GM12878 (cell line): ENCODE results near the gene MGAT5. TPM values are rescaled to one million over a fixed set of nuclear protein-coding genes. Genes with fewer than 3 reads are reported as not detected.

ENCODE experiments used
- ATAC-seq: fragments of 200-7000 bp; cut with Tn5 transposase; 3 replicates; pipeline ENCODE4 v1.9.1; 2020; ENCODE audit warnings: mild to moderate bottlenecking, moderate library complexity
- BruUV-seq: library from RNA; stranded (reverse); fragments of 400-500 nt; replicated peaks from 2 replicates; lab custom pipeline; 2021; lab: Mats Ljungman, UMichigan
- CTCF ChIA-PET: fragments of 300-600 bp; sonication (Branson Sonifier 250); formaldehyde crosslinking; extraction: SDS; loops from one replicate; lab custom pipeline; 2021; ENCODE audit warnings: inconsistent platforms; lab: Yijun Ruan, JAX
- POLR2A ChIA-PET: fragments of 350-600 bp; formaldehyde crosslinking; extraction: SDS; loops from one replicate; lab custom pipeline; 2021; ENCODE audit warnings: inconsistent platforms; lab: Charles Lee
- RAD21 ChIA-PET: fragments of 300-600 bp; sonication (Branson Sonifier 250); formaldehyde crosslinking; loops from one replicate; lab custom pipeline; 2023; ENCODE audit warnings: antibody characterized with exemption; ENCODE audit not compliant: unreplicated experiment; lab: Charles Lee
- SMC1A ChIA-PET: fragments of 300-600 bp; sonication (Branson Sonifier 250); formaldehyde crosslinking; loops from one replicate; lab custom pipeline; 2023; ENCODE audit not compliant: unreplicated experiment, uncharacterized antibody; lab: Charles Lee
- DNase-seq: peaks from one replicate; pipeline ENCODE4 v3.0.0-alpha.2; 2011; ENCODE audit warnings: low read depth, low spot score
- FAIRE-seq: peaks from 3 replicates; lab custom pipeline; 2011; peaks lifted over from hg19 to GRCh38; lab: Jason Lieb, UNC
- H2AFZ ChIP-seq: 2 replicates; pipeline ENCODE4 v1.6.0; 2011; ENCODE audit warnings: low read depth, low read length, control low read depth; ENCODE audit not compliant: control insufficient read depth
- H3K27ac ChIP-seq: 2 replicates; pipeline ENCODE4 v1.5.1; 2011; ENCODE audit warnings: control low read depth; ENCODE audit not compliant: control insufficient read depth, insufficient read depth
- H3K27me3 ChIP-seq, 2 experiments: replicated peaks in 1 of 2; 2 replicates each; pipeline versions ENCODE4 v1.6.0 to v1.6.1; 2011; ENCODE audit warnings: low read length in 1 of 2; ENCODE audit not compliant: control insufficient read depth in 2 of 2, insufficient read depth in 2 of 2
- H3K36me3 ChIP-seq, 2 experiments: 2 replicates each; pipeline ENCODE4 v1.5.1; 2011; ENCODE audit warnings: low read length in 1 of 2; ENCODE audit not compliant: control insufficient read depth in 2 of 2, insufficient read depth in 2 of 2
- H3K4me1 ChIP-seq: 2 replicates; pipeline ENCODE4 v1.6.1; 2011; ENCODE audit warnings: mild to moderate bottlenecking, low read length, moderate library complexity, mixed read lengths; ENCODE audit not compliant: control insufficient read depth, insufficient read depth
- H3K4me2 ChIP-seq: 2 replicates; pipeline ENCODE4 v1.6.0; 2011; ENCODE audit warnings: control low read depth; ENCODE audit not compliant: control insufficient read depth, insufficient read depth
- H3K4me3 ChIP-seq: fragments of 200-600 bp; sonication (generic); 2 replicates; pipeline ENCODE4 v1.5.1; 2016
- H3K79me2 ChIP-seq: 2 replicates; pipeline ENCODE4 v1.6.0; 2011; ENCODE audit warnings: low read length; ENCODE audit not compliant: control insufficient read depth, insufficient read depth
- H3K9ac ChIP-seq: 2 replicates; pipeline ENCODE4 v1.8.0; 2011; ENCODE audit warnings: low read length, control low read depth, mixed read lengths; ENCODE audit not compliant: control insufficient read depth, insufficient read depth
- H3K9me3 ChIP-seq: replicated peaks from 3 replicates; pipeline ENCODE4 v1.5.1; 2011; ENCODE audit warnings: mild to moderate bottlenecking, low read length; ENCODE audit not compliant: control insufficient read depth, insufficient read depth
- H4K20me1 ChIP-seq: 2 replicates; pipeline ENCODE4 v1.6.0; 2011; ENCODE audit not compliant: control insufficient read depth, insufficient read depth
- BACH1 ChIP-seq: fragments of 450-650 bp; IDR thresholded peaks from 2 replicates; pipeline ENCODE4 v1.6.1; 2017; ENCODE audit warnings: mild to moderate bottlenecking, borderline replicate concordance
- CREM ChIP-seq: IDR thresholded peaks from 2 replicates; pipeline ENCODE4 v1.6.1; 2014; ENCODE audit warnings: antibody characterized with exemption, low read depth
- ETV6 ChIP-seq, 2 experiments: fragments of 450-650 bp in 1 of 2; IDR thresholded peaks in 1 of 2; conservative IDR thresholded peaks in 1 of 2; 2 replicates each; pipeline ENCODE4 v1.6.1; 2014; ENCODE audit warnings: antibody characterized with exemption in 1 of 2, borderline replicate concordance in 1 of 2, low read depth in 1 of 2, mild to moderate bottlenecking in 1 of 2, moderate library complexity in 1 of 2
- EZH2 ChIP-seq: IDR thresholded peaks from 2 replicates; pipeline ENCODE4 v1.6.1; 2012; ENCODE audit warnings: low read depth, mild to moderate bottlenecking, control low read depth, inconsistent platforms, low read length, borderline replicate concordance; ENCODE audit not compliant: control insufficient read depth
- GATAD2B ChIP-seq: fragments of 450-650 bp; conservative IDR thresholded peaks from 2 replicates; pipeline ENCODE4 v1.6.1; 2017; ENCODE audit warnings: low read depth, mild to moderate bottlenecking, moderate library complexity
- IKZF2 ChIP-seq, 2 experiments: fragments of 450-650 bp; IDR thresholded peaks; 2 replicates each; pipeline ENCODE4 v1.6.1; 2017; ENCODE audit warnings: mild to moderate bottlenecking in 2 of 2, moderate library complexity in 2 of 2
- IRF5 ChIP-seq: fragments of 450-650 bp; IDR thresholded peaks from 2 replicates; pipeline ENCODE4 v1.6.1; 2017; ENCODE audit warnings: borderline replicate concordance
- KDM1A ChIP-seq: fragments of 200-600 bp; sonication (generic); IDR thresholded peaks from 2 replicates; pipeline ENCODE4 v1.6.1; 2016; ENCODE audit warnings: borderline replicate concordance
- PML ChIP-seq: IDR thresholded peaks from 2 replicates; pipeline ENCODE4 v1.6.1; 2012; ENCODE audit warnings: low read length, inconsistent platforms
- POU2F2 ChIP-seq: IDR thresholded peaks from 3 replicates; pipeline ENCODE4 v1.6.1; 2011; ENCODE audit warnings: low read depth, mild to moderate bottlenecking, low read length, borderline replicate concordance
- RAD51 ChIP-seq: fragments of 450-650 bp; IDR thresholded peaks from 2 replicates; pipeline ENCODE4 v1.6.1; 2016; ENCODE audit warnings: moderate library complexity, mild to moderate bottlenecking, inconsistent platforms
- RB1 ChIP-seq: fragments of 450-650 bp; formaldehyde crosslinking; IDR thresholded peaks from 2 replicates; pipeline ENCODE4 v1.6.1; 2017; ENCODE audit warnings: mild to moderate bottlenecking, borderline replicate concordance
- SMARCA5 ChIP-seq: fragments of 450-650 bp; IDR thresholded peaks from 2 replicates; pipeline ENCODE4 v1.6.1; 2017; ENCODE audit warnings: mild to moderate bottlenecking
- SP1 ChIP-seq: IDR thresholded peaks from one replicate; pipeline ENCODE4 v1.6.1; 2011; ENCODE audit warnings: low read depth, low read length
- SRF ChIP-seq, 2 experiments: IDR thresholded peaks; 2 replicates each; pipeline ENCODE4 v1.6.1; 2011; ENCODE audit warnings: low read depth in 2 of 2, low read length in 2 of 2, mild to moderate bottlenecking in 1 of 2, moderate library complexity in 1 of 2
- ZNF384 ChIP-seq: IDR thresholded peaks from 2 replicates; pipeline ENCODE4 v1.6.1; 2012; ENCODE audit warnings: low read depth, mild to moderate bottlenecking, low read length, improper control_type of control experiment, borderline replicate concordance
- ZNF687 ChIP-seq: fragments of 450-650 bp; IDR thresholded peaks from 2 replicates; pipeline ENCODE4 v1.6.1; 2017; ENCODE audit warnings: mild to moderate bottlenecking, moderate library complexity
- ZSCAN29 ChIP-seq: fragments of 450-650 bp; IDR thresholded peaks from 2 replicates; pipeline ENCODE4 v1.6.1; 2017; ENCODE audit warnings: mild to moderate bottlenecking, moderate library complexity
- WGBS: methylation state at CpG from one replicate; pipeline ENCODE4 v1.1.6; 2016; ENCODE audit warnings: low lambda C conversion rate; ENCODE audit not compliant: insufficient replicate concordance, insufficient coverage; ENCODE audit errors: missing lambda C conversion rate; 5-methylcytosine and 5-hydroxymethylcytosine counted together
- in situ Hi-C: fragments of 300-500 bp; cut with MboI; formaldehyde crosslinking; loops from 9 replicates; pipeline ENCODE4 v1.14.3; 2018; ENCODE audit warnings: mixed read lengths
- intact Hi-C: fragments of 100-400 bp; cut with micrococcal nuclease; formaldehyde crosslinking; loops from one replicate; pipeline ENCODE4 v1.14.2; 2022; ENCODE audit not compliant: unreplicated experiment
- polyA plus RNA-seq, 11 experiments: library from polyadenylated mRNA; depleted of rRNA in 4 of 11; unstranded in 6 of 11; stranded (reverse) in 5 of 11; fragments of >200 nt; fragmentation: Nextera tagmentation in 4 of 11; fragmentation: Illumina TruSeq in 1 of 11; extraction: Ambion mirVana in 4 of 11; extraction: Trizol in 1 of 11; gene quantifications; 1 replicate in 1 of 11; 2 replicates in 10 of 11; pipeline versions ENCODE4 v1.2.1 to v1.2.3, GENCODE V29; 2011 to 2016; ENCODE audit warnings: inconsistent platforms in 2 of 11, missing spikeins in 2 of 11, low read depth in 1 of 11
- total RNA-seq, 4 experiments: library from RNA; depleted of rRNA in 3 of 4; stranded (reverse); fragments of >200 nt in 3 of 4; fragmentation: Illumina TruSeq in 1 of 4; extraction: Trizol in 1 of 4; gene quantifications; 2 replicates each; pipeline versions ENCODE4 v1.2.1 to v1.2.3, GENCODE V29; 2013 to 2021
- TF ChIP-seq, protein P1 (sequence below): fragments of 450-650 bp; IDR thresholded peaks from 2 replicates; pipeline ENCODE4 v1.6.1; 2014; ENCODE audit warnings: mild to moderate bottlenecking

Gene MGAT5
- total and polyA plus RNA-seq, 10 of the 15 experiments (the other 5 are each of a cell fraction or from before 2014, with no cell fraction given) = 4.9 to 104 (median 36.2) TPM

DNA sequence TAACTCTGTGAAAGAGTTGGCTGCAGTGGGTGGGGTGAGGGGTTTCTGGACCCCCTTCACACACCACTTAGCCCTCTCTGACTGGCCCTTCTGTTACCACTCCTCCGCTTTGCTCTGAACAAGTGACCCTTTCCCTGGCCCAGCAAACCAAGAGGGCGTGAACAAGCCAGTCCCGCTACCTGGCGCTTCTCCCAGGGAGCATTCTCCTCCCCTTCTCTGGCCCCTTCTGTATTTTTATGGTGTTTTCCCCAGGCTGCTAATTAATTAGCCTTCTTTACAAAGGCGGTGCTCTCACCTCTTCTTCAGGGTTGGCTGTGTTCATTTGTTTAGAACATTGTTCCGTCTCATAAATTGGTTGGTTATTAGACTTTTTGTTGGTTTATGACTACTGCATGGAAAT, 180.1 kb downstream of the MGAT5 start (continued):
- TF ChIP-seq, protein P1, sequence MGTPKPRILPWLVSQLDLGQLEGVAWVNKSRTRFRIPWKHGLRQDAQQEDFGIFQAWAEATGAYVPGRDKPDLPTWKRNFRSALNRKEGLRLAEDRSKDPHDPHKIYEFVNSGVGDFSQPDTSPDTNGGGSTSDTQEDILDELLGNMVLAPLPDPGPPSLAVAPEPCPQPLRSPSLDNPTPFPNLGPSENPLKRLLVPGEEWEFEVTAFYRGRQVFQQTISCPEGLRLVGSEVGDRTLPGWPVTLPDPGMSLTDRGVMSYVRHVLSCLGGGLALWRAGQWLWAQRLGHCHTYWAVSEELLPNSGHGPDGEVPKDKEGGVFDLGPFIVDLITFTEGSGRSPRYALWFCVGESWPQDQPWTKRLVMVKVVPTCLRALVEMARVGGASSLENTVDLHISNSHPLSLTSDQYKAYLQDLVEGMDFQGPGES = no peak
- TF ChIP-seq POU2F2 (no peak), IKZF2 (IDR thresholded peaks at IDR 0.05) (no peak), ZNF384 (no peak), SRF (IDR thresholded peaks at IDR 0.05; ENCODE audit: low read depth in 2 of 2, low read length in 2 of 2) (no peak)

DNA sequence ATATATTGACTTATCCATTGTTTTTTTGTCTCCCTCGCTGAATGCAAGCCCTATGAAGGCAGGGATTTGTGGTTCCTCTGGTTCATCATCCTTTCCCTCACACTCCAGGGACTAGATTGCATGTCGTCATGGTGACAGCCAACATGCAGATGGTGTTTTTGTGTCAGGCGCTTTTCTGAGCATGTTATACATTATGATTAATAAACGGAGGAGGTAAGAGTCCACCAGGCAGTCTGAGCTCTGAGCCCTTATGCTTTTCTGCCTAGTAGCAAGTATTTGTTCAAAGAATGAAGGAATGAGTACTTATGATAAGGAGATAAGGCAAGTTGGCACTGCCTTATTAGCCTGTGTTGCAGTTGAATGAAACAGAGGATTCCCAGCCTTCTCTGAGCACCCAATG, 181.6 kb downstream of the MGAT5 start:
- no peak overlapping the region for H3K4me3 ChIP-seq
- no peak overlapping the region for H3K27ac ChIP-seq
- in situ Hi-C loops = no loop called here
- no peak overlapping the region for H3K4me2 ChIP-seq
- H2AFZ ChIP-seq = no peak overlapping the region
- ChIA-PET SMC1A (interaction anchor here (1.0 to 3.1 kb wide), 3 partner anchors 113 to 317 kb away, joined by 3 to 9 read pairs (median 3); no protein-coding TSS in a partner anchor), POLR2A (no interaction called here), CTCF (interaction anchor here (1.7 to 3.9 kb wide), 2 partner anchors 16 to 318 kb away, joined by 5 to 25 read pairs; no protein-coding TSS in a partner anchor), RAD21 (interaction anchor here (1.1 to 1.3 kb wide), 2 partner anchors 24 to 317 kb away, joined by 3 read pairs; no protein-coding TSS in a partner anchor)
- no TSS peak for BruUV-seq
- H3K36me3 ChIP-seq = peaks cover 17 to 49% of the 10 kb centered on the region in 2 experiments
- no peak for FAIRE-seq
- no peaks in the 10 kb centered on the region for H3K9me3 ChIP-seq
- H3K79me2 ChIP-seq = no peaks in the 10 kb centered on the region
- intact Hi-C loops = no loop called here
- H3K9ac ChIP-seq = no peak overlapping the region
- H3K4me1 ChIP-seq = no peaks in the 10 kb centered on the region
- no peaks in the 10 kb centered on the region for H3K27me3 ChIP-seq
- WGBS = 96% methylated on average over 4 of the region's 4 CpGs
- H4K20me1 ChIP-seq = no peaks in the 10 kb centered on the region
- no peak for DNase-seq
- no peak for ATAC-seq
- TF ChIP-seq GATAD2B (no peak), ZNF687 (no peak), CREM (no peak), ETV6 (conservative IDR thresholded peaks at IDR 0.05 in 1 of 2, IDR thresholded peaks at IDR 0.05 in 1 of 2; ENCODE audit: borderline replicate concordance in 1 of 2, low read depth in 1 of 2) (no peak), BACH1 (no peak), EZH2 (no peak), RAD51 (no peak), SMARCA5 (no peak), ZSCAN29 (no peak), PML (no peak), KDM1A (no peak), IRF5 (no peak), SP1 (no peak), RB1 (no peak)
